ENCODE data around the gene PLEKHA8. TPM values are rescaled to one million over a fixed set of nuclear protein-coding genes. Genes with fewer than 3 reads are reported as not detected.
A peak's percentile ranks its signal among the peaks of the same experiment; 100 is the strongest.

PLEKHA8 gene
- total and polyA plus RNA-seq, 12 donors, result 2.1 to 14.5 (median 6.3) TPM

GRCh38 chr7:30168835-30169573 is 140.8 kb downstream of the PLEKHA8 start:
- no peaks in the 10 kb centered on the region for H3K27me3 ChIP-seq
- H3K4me3 ChIP-seq, result no peak overlapping the region
- intact Hi-C loops (cut with DNase I), result loop anchor here (5.0 to 10.0 kb wide), 4 partner anchors 98 to 396 kb away; no protein-coding TSS in a partner anchor
- H3K4me1 ChIP-seq (replicated peaks in 1 of 2), result peaks cover 0 to 26% of the 10 kb centered on the region in 2 donors
- peak in 6 of 7 donors; percentile 38 to 75 (median 72) for DNase-seq
- H3K27ac ChIP-seq, result peak overlapping the region in 2 of 5 donors; percentile 39 to 68
- no peaks in the 10 kb centered on the region for H3K36me3 ChIP-seq (replicated peaks in 1 of 2)
- TF ChIP-seq POLR2A (IDR thresholded peaks at IDR 0.05), result no peak
- peak in 1 of 6 experiments; percentile 1 for TF ChIP-seq CTCF (IDR thresholded peaks at IDR 0.05)
- H3K9me3 ChIP-seq (replicated peaks in 1 of 3), result no peaks in the 10 kb centered on the region
- 52 to 63% (median 60%) methylated on average over 12 to 16 of the region's 16 CpGs for WGBS, 4 donors

GRCh38 chr7:30169579-30169978 is 141.4 kb downstream of the PLEKHA8 start:
- intact Hi-C loops (cut with DNase I), result loop anchor here (5.0 to 10.0 kb wide), 4 partner anchors 98 to 395 kb away; no protein-coding TSS in a partner anchor
- H3K36me3 ChIP-seq (replicated peaks in 1 of 2), result no peaks in the 10 kb centered on the region
- no peak for DNase-seq

GRCh38 chr7:30170476-30171205 is 142.4 kb downstream of the PLEKHA8 start:
- H3K27me3 ChIP-seq, result no peaks in the 10 kb centered on the region
- intact Hi-C loops (cut with DNase I), result no loop called here
- no peak overlapping the region for H3K4me3 ChIP-seq
- 81 to 83% (median 81%) methylated on average over 6 of the region's 6 CpGs for WGBS, 4 donors
- no peak overlapping the region for H3K27ac ChIP-seq
- peaks cover 0 to 35% of the 10 kb centered on the region in 2 donors for H3K4me1 ChIP-seq (replicated peaks in 1 of 2)
- TF ChIP-seq POLR2A (IDR thresholded peaks at IDR 0.05), result no peak
- no peak for TF ChIP-seq CTCF (IDR thresholded peaks at IDR 0.05)
- DNase-seq, result no peak
- no peaks in the 10 kb centered on the region for H3K9me3 ChIP-seq (replicated peaks in 1 of 3)
- no peaks in the 10 kb centered on the region for H3K36me3 ChIP-seq (replicated peaks in 1 of 2)

More at GRCh38 chr7:30169579-30169978, 141.4 kb downstream of the PLEKHA8 start:
- WGBS, 4 donors, result 79 to 88% (median 81%) methylated on average over 2 of the region's 2 CpGs
- Histone ChIP-seq H3K27ac (peak overlapping the region in 2 of 5 donors; percentile 14 to 68), H3K4me1 (replicated peaks in 1 of 2) (peaks cover 0 to 26% of the 10 kb centered on the region in 2 donors), H3K4me3 (no peak overlapping the region), H3K27me3 (no peaks in the 10 kb centered on the region), H3K9me3 (replicated peaks in 1 of 3) (no peaks in the 10 kb centered on the region)
- no peak for TF ChIP-seq CTCF (IDR thresholded peaks at IDR 0.05)

- Histone ChIP-seq H3K27me3 (no peaks in the 10 kb centered on the region), H3K4me3 (no peak overlapping the region), H3K4me1 (replicated peaks in 1 of 2) (peaks cover 0 to 39% of the 10 kb centered on the region in 2 donors), H3K36me3 (replicated peaks in 1 of 2) (no peaks in the 10 kb centered on the region), H3K9me3 (replicated peaks in 1 of 3) (no peaks in the 10 kb centered on the region), H3K27ac (peak overlapping the region in 1 of 5 donors; percentile 62)
- WGBS, 4 donors, result 76 to 88% (median 86%) methylated on average over 9 of the region's 9 CpGs
- intact Hi-C loops (cut with DNase I), result no loop called here
- no peak for DNase-seq
- TF ChIP-seq POLR2A (IDR thresholded peaks at IDR 0.05) (no peak), CTCF (IDR thresholded peaks at IDR 0.05) (no peak)
Observed at GRCh38 chr7:30171766-30172447, 143.7 kb downstream of the PLEKHA8 start.

Measured in adrenal gland (tissue), 12 donors.